Stromal cell of bone marrow (primary cell): ENCODE results near the gene CFAP20.
"Not testable (repeated sequence)": the region's sequence is repeated elsewhere in the genome, so short reads cannot be mapped to it uniquely, and the experiment has no call there.

Source experiments
- DNase-seq: peaks from one replicate; pipeline ENCODE4 v3.0.0-alpha.2; 2012; ENCODE audit warnings: low read depth

CFAP20 gene

DNA sequence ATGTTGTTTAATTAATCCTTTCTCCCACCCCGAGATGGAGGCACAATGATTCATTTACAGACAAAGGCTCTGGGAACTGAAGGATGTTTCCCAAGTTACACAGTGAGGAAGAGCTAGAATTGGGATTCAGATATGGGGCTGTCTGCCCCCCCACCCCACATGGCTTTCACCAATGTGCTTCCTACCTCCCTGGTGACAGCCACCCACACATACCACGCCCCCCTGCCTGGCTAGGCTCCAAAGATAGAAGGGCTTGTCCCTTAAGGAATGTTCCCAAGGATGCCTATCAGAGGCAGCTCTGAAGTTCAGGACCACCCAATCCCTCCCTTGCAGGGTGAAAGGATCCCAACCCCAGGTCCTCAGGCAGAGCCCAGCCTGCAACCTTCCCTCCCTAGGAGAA is 32.9 kb downstream of the CFAP20 start:
- DNase-seq, result no peak

DNA sequence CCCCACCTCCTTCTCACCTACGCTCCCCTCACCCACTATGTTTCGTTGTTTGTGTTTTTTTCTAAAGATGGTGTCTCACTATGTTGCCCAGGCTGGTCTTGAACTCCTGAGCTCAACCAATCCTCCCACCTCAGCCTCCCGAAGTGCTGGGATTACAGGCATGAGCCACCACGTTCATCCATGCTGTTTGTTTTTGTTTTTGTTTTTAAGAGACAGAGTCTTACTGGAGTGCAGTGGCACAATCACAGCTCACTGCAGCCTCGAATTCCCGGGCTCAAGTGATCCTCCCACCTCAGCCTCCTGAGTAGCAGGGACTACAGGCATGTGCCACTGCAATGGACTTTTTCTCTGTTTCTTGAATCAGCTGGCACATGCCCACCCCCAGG is 33.6 kb downstream of the CFAP20 start:
- not testable (repeated sequence) for DNase-seq

DNA sequence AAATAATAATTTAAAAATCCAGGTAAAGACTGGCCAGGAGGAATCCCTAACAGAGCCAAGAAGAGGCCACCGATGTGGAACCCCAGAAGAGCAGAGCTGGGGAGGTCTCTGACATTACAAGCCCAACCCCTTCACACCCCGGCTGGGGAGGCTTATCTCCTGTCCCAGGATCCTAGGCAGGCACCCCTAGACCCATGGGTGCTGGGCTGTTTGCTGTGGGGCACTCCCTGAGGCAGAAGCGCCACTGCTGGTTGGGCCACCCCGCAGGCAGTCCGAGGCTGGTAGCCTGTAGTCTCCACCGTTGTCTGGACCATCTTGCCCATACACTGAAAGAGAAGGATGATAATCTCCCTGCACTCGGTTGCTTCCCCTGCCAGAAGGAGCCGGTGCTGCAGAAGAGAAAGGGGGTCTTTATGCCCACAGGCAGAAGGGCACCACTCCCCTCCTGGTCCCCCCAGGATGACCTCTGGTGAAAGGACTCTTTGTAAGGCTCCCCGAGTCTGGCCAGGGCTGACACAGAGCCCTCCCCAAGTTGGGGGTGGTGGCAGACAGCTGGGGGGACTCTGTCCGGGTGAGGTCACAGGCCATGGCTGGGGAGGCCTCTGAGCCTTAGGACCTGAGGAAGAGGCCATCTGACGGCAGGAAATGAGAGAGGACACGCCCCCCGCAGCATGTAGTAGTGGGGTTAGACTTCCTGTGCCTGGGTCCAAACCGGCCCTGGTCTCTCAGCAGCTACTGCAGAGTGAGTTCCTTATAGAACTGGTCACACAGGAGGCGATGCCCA is 34.2 kb downstream of the CFAP20 start:
- DNase-seq, result no peak

DNA sequence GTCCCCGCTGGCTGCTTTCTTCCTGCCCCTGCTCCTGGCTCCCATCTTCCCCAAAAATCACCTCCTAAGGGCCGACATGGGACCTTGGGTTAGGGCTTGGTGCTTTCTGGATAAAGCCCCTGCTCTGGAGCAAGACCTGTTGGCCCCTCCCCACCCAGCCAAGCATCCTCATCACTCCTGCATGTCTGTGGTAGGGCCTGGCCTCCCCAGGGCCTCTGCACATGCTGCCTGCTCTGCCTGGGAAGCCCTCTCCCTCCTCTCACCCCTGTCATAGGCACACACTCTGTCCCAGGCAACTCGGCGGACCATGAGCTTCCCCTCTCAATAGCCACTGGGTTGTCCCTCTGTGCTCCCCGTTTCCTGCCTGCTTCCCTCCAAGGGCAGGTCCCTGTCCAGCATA is 35.2 kb downstream of the CFAP20 start:
- DNase-seq, result no peak

DNA sequence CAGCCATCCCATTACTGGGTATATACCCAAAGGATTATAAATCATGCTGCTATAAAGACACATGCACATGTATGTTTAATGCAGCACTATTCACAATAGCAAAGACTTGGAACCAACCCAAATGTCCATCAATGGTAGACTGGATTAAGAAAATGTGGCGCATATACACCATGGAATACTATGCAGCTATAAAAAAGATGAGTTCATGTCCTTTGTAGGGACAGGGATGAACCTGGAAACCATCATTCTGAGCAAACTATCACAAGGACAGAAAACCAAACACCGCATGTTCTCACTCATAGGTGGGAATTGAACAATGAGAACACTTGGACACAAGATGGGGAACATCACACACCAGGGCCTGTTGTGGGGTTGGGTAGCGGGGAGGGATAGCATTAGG is 38.8 kb downstream of the CFAP20 start:
- not testable (repeated sequence) for DNase-seq

DNA sequence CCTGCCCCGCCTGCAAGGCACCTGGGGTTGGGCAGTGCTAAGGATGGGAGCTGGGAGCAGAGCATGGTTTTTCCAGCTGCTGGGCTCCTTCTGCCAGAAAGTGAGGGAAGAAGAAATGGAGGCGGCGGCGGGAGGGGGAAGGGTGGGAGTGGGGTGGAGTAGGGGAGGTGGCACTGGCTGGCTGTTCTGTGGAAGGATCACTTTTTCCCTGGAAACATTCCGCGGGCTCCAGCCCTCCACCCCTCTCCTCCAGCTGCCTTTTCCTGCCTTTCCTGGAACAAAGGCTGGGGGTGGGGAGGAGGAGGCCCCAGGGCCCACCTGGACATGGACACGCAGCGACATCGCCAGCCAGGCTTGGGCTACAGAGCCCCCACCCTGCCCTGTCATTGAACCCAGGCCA is 41.1 kb downstream of the CFAP20 start:
- DNase-seq, result no peak

DNA sequence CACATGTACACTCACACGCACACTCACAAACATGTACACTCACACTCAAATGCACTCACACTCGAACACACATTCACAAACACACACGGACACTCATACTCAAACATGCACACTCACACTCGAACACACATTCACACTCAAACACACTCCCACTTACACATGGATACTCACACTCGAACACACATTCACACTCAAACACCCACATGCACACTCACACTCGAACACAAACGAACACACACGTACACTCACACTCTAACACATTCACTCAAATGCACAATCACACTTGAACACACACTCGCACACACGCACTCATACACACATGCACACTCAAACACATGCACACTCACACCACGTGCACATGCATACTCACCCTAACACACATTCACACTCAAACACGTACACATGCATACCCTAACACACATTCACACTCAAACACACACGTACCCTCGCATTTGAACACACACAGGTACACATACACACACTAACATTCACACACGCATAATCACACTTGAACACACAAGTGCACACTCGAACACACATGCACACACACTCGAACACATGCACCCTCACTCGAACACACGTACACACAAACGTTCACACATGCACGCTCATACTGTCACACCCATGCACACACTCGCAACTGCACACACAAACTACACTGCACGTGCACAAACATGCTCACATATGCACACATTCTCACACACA is 41.8 kb downstream of the CFAP20 start:
- DNase-seq, result no peak

DNA sequence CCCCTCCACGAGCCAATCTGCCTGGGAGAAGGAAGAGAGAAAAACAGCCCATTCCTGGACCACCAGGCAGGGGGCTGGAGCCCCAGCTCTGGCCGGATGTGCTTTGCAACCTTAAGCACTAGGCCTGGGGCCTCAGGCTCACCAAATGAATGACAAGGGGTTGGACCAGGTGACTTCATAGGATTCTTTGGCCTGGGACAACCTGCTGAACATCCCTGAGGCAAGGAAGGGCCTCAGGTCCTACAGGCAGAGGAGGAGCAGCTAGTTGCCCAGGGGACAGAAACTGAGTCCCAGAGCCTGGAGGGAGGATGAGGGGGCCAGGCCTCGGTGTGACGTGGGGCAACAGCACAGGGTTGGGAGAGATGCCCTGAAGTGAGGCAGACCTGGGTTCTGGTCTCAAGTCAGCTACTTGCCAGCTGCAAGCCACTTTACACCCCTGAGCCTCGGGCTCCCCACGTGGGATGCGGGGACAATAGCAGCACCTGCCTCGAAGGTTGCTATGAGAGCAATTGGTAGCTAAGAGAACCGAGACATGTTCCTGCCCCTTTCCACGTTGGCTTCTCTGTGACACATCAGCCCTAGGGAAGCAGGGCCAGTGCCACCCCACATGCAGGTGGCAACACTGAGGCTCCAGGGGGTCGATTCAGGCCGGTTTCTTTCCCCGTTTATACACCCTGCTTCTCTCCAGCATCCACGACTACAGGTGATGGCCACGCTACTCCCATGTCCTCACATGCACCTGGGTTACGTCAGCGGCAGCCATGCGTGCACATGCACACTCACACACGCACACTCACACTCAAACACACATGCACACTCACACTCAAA is 42.6 kb downstream of the CFAP20 start:
- no peak for DNase-seq

DNA sequence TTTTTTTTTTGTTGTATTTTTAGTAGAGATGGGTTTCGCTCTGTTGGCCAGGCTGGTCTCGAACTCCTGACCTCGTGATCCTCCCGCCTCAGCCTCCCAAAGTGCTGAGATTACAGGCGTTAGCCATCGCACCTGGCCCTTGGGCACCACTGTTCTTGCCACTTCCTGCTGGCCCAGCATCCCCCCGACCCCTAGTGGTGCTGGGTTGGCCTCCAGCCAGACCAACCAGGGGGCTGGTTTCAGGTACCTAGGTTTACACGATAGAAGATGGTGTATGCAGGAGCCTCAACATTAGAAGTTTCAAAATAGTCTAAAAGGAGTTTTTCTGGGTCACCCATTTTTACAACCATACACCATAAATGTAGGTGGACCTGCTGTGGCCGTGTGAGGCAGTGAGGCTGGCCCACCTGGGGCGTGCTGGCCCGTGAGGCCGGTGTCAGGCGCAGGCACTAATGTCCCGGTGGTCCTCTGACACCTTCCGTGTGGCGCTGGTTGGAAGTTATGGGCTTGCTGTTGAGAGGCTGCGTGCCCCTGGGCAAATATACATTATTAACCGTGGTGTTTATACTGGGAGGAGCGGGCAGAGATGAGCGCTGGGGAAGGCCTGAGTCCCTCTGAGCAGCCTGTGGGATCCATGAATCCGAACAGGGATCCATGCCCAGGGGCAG is 43.5 kb downstream of the CFAP20 start:
- DNase-seq, result no peak

DNA sequence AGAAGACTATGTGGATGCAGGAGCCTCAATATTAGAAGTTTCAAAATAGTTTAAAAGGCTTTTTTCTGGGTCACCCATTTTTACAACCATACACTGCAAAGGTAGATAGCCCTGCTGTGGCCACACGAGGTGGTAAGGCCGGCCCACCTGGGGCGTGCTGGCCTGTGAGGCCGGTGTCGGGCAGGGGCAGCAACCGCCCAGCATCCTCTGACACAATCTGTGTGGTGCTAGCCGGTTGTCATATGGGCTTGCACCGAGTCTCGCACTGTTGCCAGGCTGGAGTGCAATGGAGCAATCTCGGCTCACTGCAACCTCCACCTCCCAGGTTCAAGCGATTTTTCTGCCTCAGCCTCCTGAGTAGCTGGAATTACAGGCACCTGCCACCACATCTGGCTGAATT is 44.0 kb downstream of the CFAP20 start:
- no peak for DNase-seq

DNA sequence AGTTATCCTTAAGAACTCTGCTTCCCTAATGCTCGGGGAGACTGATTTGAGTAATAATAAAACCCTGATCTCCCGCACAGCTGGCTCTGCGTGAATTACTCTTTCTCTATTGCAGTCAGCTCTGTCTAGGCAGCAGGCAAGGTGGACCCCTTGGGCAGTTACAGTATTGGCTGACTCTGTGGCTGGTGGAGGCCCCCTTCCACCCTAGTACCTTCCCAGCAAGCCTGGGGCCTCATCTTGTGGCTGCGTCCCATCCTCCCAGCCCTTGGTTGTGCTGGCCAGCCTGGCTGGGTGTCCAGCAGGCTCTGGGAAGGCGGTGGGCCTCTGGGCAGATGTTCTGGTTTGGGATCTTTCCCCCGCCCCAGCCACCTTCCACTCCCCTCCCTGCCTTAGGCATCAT is 44.5 kb downstream of the CFAP20 start:
- DNase-seq, result no peak

DNA sequence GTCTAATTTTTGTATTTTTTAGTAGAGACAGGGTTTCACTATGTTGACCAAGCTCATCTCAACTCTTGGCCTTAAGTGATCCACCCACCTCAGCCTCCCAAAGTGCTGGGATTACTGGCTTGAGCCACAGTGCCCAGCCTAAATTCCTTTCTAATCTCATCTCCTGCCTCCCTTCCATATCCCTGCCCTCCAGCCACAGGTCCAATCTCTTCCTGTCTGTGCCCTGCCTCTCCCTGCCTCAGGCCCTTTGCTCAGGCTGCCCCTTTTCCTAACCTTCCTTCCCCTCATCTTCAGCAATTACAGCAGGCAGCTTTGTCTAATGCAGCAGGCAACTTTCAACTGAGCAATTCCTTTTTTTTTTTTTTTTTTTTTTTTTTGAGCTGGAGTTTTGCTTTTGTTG is 46.8 kb downstream of the CFAP20 start:
- DNase-seq, result no peak

DNA sequence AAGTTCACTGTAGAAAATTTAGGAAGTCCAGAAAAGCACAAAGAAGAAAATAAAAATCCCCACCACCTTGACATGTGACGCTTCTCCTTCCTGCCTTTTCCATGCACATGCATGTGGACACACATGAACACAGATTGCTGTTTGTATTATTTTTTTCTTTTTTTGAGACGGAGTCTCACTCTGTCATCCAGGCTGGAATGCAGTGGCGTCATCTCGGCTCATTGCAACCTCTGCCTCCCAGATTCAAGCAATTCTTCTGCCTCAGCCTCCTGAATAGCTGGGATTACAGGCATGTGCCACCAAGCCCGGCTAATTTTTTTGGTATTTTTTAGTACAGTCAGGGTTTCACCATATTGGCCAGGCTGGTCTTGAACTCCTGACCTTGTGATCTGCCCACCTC is 48.5 kb downstream of the CFAP20 start:
- not testable (repeated sequence) for DNase-seq

DNA sequence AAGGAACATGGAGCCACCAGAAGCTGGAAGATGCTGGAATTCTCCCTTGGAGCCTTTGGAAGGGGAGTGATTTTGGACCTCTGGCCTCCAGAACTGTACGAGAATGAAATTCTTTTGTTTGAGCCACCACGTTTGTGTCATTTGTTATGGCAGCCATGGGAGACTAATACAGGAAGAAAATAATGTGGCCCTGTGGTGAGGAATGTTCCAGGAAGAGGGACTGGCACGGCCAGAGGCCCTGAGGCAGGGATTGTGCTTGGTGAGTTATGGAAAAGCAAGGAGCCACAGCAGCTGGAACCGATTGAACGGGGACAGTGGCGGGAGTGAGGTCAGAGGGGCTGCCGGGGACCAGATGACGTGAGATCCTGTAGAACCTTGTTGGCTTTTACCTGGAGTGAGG is 51.4 kb downstream of the CFAP20 start:
- no peak for DNase-seq

DNA sequence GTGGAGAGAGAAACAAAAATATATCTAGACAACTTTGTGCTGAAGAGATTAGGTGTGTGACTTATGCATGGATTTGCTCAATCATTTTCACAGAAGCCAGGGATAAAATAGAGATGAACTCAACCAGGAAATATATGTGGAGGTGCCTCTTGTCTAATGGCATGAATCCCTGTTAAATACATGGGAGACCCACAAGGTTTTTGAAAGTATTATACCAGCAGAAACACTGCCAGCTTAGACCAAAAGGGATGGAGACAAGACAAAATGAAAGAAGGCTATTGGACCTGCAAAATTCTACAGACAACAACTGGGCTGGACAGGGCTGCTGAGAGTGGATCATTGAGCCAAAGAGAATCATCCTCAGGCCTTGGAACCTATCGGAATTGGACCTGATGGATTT is 52.7 kb downstream of the CFAP20 start:
- no peak for DNase-seq

DNA sequence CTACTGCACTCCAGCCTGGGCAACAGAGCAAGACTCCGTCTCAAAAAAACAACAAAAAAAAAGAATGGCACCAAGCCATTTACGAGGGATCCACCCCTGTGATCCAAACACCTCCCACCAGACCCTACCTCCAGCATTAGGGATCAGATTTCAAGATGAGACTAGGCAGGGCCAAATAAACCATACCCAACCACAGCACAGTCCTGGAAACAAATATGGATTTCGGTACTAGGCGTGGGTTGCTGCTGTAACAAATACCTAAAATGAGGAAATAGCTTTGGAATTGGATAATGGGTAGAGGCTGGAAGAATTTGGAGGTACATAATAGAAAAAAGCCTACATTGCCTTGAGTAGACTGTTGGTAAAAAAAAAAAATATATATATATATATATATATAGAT is 54.5 kb downstream of the CFAP20 start:
- DNase-seq, result no peak

DNA sequence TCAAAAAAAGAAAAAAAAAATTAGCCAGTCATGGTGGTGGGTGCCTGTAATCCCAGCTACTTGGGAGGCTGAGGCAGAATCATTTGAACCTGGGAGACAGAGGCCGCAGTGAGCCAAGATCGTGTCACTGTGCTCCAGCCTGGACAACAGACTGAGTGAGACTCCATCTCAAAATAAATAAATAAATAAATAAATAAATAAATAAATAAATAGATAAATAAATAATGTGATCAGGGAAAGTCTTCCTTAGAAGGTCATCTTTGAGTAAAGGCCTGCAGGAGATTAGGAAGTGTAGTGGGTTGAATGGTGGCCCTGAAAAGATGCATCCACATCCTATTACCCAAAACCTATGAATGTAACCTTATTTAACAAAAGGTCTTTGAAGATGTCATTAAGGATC is 56.1 kb downstream of the CFAP20 start:
- DNase-seq, result not testable (repeated sequence)

DNA sequence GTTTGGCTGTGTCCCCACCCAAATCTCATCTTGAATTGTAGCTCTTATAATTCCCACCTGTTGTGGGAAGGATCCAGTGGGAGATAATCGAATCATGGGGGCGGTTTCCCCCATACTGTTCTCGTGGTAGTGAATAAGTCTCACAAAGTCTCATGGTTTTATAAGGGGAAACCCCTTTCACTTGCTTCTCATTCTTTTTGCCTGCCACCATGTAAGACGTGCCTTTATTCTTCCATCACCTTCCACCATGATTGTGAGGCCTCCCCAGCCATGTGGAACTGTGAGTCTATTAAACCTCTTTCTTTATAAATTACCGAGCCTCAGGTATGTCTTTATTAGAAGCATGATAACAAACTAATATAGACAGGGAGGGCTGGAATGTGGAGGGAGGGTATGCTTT is 57.0 kb downstream of the CFAP20 start:
- DNase-seq, result not testable (repeated sequence)

DNA sequence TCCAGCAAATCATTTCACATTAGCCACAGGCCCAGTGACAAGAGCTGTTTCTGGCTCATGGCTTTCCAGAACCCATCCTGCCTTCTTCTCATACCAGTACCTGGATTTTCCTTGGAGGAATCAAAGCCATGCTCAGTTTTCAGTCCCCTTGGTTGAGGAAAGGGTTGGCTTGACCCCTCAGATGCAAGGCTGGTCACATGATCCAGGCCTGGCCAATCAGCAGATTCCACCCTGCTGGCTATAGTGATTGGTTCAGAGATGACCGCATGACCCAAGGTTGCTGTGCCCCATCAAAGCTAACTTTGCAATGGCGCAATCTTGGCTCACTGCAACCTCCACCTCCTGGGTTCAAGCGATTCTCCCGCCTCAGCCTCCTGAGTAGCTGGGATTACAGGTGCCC is 58.6 kb downstream of the CFAP20 start:
- DNase-seq, result no peak
